Upper lobe of left lung (tissue), 4 donors: ENCODE data around the gene ATXN7.

Experiments used
- CTCF ChIP-seq, 6 experiments: fragments of 450-650 bp in 4 of 6; fragments of 200-600 bp in 2 of 6; sonication (generic) in 2 of 6; IDR thresholded peaks; one replicate each; pipeline ENCODE4 v1.5.1; 2016 to 2019; ENCODE audit warnings: antibody characterized with exemption in 6 of 6
- EP300 ChIP-seq, 4 donors: sonication (generic); formaldehyde crosslinking; IDR thresholded peaks; one replicate each; pipeline ENCODE4 v1.5.1; 2017; ENCODE audit warnings: antibody characterized with exemption in 4 of 4, control low read depth in 2 of 4
- POLR2A ChIP-seq, 4 donors: fragments of 450-650 bp; IDR thresholded peaks; one replicate each; pipeline ENCODE4 v1.5.1; 2016 to 2017; ENCODE audit warnings: antibody characterized with exemption in 4 of 4, mild to moderate bottlenecking in 2 of 4
- POLR2AphosphoS5 ChIP-seq, 2 donors: sonication (generic); formaldehyde crosslinking; IDR thresholded peaks; one replicate each; pipeline ENCODE4 v1.5.1; 2017; ENCODE audit warnings: antibody characterized with exemption in 2 of 2

DNA sequence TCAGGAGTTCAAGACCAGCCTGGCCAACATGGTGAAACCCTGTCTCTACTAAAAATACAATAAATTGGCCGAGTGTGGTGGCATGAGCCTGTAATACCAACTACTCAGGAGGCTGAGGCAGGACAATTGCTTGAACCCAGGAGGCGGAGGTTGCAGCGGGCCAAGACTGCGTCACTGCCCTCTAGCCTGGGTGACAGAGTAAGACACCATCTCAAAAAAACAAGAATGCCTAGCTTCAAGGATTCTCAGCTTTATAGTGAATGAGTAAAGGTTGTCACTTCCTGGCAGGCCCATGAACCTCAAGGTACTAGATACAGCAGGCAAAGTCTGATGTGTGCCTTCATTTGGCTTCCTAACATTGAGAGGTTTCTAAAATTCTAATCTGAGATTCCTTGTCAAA is 14.5 kb upstream of the ATXN7 start:
- TF ChIP-seq CTCF (IDR thresholded peaks at IDR 0.05) (no peak), POLR2AphosphoS5 (IDR thresholded peaks at IDR 0.05) (no peak), POLR2A (IDR thresholded peaks at IDR 0.05) (no peak), EP300 (IDR thresholded peaks at IDR 0.05) (no peak)
